ENCODE data around the gene AMOTL2.

Gene AMOTL2

GRCh38 chr3:134388788-134389485, 14.7 kb upstream of the AMOTL2 start:
- no peak for TF ChIP-seq POLR2AphosphoS5 (IDR thresholded peaks at IDR 0.05; ENCODE audit: low read depth, low read length)
- no peak for TF ChIP-seq TAF1 (IDR thresholded peaks at IDR 0.05; ENCODE audit: borderline replicate concordance, insufficient read depth, low read length)
- TF ChIP-seq SIN3A (IDR thresholded peaks at IDR 0.05; ENCODE audit: borderline replicate concordance, insufficient read depth, low read length): no peak
- no peak for TF ChIP-seq FOXP2 (optimal IDR thresholded peaks at IDR 0.05; ENCODE audit: borderline replicate concordance, extremely low read depth, extremely low read length, insufficient read depth)
- TF ChIP-seq REST (IDR thresholded peaks at IDR 0.05; ENCODE audit: insufficient read depth in 1 of 2, low read depth in 2 of 2, low read length in 2 of 2): no peak

GRCh38 chr3:134388292-134388691, 14.0 kb upstream of the AMOTL2 start:
- no peak for TF ChIP-seq POLR2AphosphoS5 (IDR thresholded peaks at IDR 0.05; ENCODE audit: low read depth, low read length)
- TF ChIP-seq SIN3A (IDR thresholded peaks at IDR 0.05; ENCODE audit: borderline replicate concordance, insufficient read depth, low read length): no peak
- TF ChIP-seq TAF1 (IDR thresholded peaks at IDR 0.05; ENCODE audit: borderline replicate concordance, insufficient read depth, low read length): no peak
- TF ChIP-seq REST (IDR thresholded peaks at IDR 0.05; ENCODE audit: insufficient read depth in 1 of 2, low read depth in 2 of 2, low read length in 2 of 2): no peak
- no peak for TF ChIP-seq FOXP2 (optimal IDR thresholded peaks at IDR 0.05; ENCODE audit: borderline replicate concordance, extremely low read depth, extremely low read length, insufficient read depth)

- TF ChIP-seq FOXP2 (optimal IDR thresholded peaks at IDR 0.05; ENCODE audit: borderline replicate concordance, extremely low read depth, extremely low read length, insufficient read depth) (no peak), SIN3A (IDR thresholded peaks at IDR 0.05; ENCODE audit: borderline replicate concordance, insufficient read depth, low read length) (no peak), REST (IDR thresholded peaks at IDR 0.05; ENCODE audit: insufficient read depth in 1 of 2, low read depth in 2 of 2, low read length in 2 of 2) (no peak), TAF1 (IDR thresholded peaks at IDR 0.05; ENCODE audit: borderline replicate concordance, insufficient read depth, low read length) (no peak), POLR2AphosphoS5 (IDR thresholded peaks at IDR 0.05; ENCODE audit: low read depth, low read length) (no peak)
Measured at GRCh38 chr3:134387293-134387692, 13.0 kb upstream of the AMOTL2 start.

- TF ChIP-seq FOXP2 (optimal IDR thresholded peaks at IDR 0.05; ENCODE audit: borderline replicate concordance, extremely low read depth, extremely low read length, insufficient read depth) (no peak), REST (IDR thresholded peaks at IDR 0.05; ENCODE audit: insufficient read depth in 1 of 2, low read depth in 2 of 2, low read length in 2 of 2) (no peak), POLR2AphosphoS5 (IDR thresholded peaks at IDR 0.05; ENCODE audit: low read depth, low read length) (no peak), TAF1 (IDR thresholded peaks at IDR 0.05; ENCODE audit: borderline replicate concordance, insufficient read depth, low read length) (no peak), SIN3A (IDR thresholded peaks at IDR 0.05; ENCODE audit: borderline replicate concordance, insufficient read depth, low read length) (no peak)
Measured at GRCh38 chr3:134384963-134385362, 10.7 kb upstream of the AMOTL2 start.

Data from PFSK-1 (cell line).